Stimulated activated CD4-positive, alpha-beta T cell treated with anti-CD3 and anti-CD28 coated beads, Interleukin-15, amount 100 ng/mL, for 48 hours (primary cell): ENCODE data around the gene FBLN5.

Experiments
- DNase-seq, 2 donors: peaks; one replicate each; pipeline ENCODE4 v3.0.0-alpha.2; 2020; ENCODE audit warnings: low read depth in 2 of 2

The FBLN5 gene

DNA sequence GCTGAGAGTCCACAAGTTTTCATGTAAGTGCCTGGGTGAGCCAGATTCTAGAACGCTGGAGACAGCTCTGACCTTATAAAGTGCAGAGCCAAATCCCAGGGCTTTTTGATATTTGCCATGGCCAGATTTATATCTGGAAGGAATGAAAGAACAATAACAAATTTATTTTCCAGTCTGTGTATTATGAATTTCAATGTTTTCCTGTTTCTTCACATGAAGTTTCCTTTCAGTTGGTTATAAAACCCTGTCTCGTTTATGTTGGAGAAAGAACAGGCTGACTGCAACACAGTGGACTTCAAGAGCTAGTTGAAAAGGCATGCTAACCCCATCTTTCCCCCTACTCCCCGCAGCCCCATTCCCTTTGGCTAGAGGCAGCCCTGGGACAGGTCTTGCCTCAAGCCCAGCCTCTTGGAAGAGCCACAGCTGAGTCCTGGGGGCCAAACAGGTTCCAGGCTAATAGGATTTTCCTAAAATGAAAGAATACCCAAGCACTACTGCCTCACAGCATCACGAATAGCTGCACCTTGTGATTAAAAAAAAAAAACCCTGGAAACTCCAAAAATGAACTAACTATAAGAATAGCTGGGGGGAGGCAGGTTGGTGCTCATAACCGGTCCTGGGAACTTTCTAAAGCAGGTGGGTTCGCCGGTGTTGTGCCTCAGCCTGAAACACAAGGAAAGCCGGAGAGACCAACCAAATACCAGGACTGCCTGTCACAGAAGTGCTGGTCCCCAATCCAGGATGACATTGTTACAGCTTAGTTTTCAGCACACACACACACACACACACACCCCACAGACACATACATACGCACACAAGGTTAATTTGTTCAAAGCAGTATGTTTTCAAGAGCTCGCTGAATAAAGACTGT is 1.5 kb downstream of the FBLN5 start:
- no peak for DNase-seq

DNA sequence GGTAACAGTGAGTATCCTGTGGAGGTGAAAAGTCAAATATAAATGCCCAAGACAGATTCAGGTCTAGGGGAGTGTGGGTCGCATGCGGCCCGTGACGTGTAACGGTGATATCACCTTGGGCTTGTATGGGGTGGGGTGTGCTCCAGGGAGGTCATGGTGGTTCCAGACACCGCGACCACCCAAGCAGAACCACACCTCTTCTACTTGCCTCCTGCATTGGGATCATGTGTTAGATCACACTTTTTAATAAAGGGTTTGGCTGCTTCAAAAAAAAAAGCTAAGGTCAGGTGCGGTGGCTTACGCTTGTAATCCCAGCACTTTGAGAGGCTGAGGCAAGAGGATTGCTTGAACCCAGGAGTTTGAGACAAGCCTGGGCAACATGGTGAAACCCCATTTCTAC is 4.5 kb downstream of the FBLN5 start:
- no peak for DNase-seq

DNA sequence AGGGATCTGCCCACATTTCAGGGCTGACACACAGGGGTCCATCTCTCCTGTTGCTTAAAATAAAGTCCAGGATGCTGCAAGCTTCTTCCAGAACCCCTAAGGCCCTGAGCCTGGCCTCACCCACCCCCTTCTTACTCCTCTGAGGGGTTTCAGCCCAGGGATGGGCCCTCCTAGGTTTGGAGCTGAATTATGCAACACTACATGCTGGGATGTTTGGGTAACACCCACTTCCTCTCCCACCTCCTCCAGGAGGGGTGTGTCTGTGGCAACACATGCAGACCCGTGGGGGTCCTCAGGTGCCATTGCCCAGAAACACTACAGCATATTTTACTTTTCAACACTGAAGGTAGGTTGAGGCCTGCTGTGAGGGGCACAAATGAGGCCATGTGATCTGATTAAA is 5.4 kb downstream of the FBLN5 start:
- no peak for DNase-seq

DNA sequence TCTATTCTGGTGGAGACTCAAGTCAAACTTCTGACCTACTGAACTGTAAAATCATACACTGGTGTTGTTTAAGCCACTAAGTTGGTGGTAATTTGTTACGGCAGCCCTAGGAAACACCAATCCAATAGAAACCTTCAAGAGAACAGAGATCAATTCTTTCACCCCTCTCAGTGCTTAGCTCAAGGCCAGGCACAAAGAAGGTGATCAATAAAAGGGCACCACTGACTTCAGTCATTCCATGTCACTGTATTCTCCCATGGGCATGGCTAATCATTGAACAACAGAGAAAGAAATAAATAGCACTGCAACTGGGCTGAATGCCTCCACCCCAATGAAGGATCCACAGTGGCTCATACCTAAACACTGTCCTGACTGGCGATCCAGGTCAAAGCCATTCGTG is 7.3 kb downstream of the FBLN5 start:
- DNase-seq, result no peak

DNA sequence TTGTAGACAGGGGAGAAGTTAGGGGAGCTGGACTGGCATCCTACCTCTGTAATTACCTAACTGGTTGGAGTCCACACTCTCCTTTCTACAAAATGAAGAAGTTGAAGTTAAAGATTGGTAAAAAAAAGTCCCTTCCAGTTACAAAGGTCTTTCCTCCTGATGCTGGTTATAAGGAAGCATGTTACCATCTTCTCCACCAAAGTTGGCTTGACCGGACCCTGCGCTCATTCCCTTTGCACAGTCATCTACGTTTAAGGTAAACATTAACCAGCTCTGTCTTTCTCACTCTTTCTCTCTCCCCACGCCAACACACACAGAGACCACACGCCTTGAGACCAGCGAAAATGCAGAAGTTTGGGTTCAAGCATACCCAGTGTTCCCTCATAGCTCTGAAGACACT is 11.9 kb downstream of the FBLN5 start:
- no peak for DNase-seq

DNA sequence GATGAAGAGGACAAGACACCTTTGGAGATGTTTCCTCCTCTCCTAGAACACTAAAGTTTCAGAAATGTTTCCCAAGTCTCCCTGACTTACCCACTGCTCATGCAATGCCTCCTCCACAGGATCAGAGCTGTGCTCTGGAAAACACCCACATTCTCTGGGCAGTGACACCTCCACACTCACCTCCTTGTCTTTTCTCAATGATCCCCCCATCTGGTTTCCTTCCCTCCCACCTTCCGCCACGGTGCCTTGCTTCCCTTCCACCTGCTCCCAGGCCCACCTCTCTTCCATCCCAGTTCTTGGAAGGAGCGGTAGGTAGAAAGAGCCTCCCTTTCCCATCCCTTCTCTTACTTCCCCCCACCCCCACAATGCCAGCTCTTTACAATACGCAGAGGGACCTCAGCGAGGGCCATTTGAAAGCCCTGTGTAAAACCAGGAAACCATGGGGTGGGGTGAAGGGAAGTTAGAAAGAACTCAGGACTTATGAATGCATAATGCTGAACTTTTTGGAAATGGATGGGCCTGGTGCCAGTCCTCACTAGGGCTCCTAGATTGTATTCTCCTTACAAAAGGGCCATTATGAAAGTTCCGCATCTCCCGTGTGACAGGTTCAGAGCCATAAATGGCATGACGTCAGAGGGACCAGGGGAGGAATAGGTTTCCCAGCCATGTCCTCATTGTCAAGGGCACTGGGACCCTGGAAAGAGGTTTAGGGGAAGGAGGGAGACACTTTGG is 12.8 kb downstream of the FBLN5 start:
- DNase-seq, result no peak

DNA sequence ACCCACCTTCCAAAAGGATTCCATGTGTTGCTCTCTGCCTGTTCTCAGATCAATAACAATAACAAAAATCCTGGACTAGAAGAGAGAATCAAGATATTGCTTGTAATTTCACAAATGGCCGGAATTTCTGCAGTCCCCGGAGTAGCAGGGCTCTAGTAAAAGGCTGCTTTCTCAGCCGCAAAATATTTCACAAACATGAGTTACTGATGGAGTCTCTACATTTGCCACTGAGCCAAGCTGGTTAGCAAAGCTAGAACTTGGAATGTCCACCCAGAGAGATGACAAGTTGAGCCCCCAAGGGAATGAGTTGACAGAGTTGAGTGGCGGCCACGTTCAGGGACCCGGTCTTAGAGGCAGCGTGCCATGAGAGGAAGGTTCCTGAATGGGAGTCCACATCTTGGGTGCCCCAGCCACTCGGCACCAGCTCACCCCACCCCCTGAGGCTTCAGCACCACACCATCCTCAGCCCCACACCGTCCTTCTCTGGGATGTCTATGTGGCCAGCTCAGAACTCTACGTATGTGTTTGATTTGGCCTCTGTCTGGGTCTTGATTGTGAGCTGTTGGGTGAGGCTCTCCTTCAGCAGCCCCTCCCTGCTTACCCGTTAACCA is 15.9 kb downstream of the FBLN5 start:
- no peak for DNase-seq

DNA sequence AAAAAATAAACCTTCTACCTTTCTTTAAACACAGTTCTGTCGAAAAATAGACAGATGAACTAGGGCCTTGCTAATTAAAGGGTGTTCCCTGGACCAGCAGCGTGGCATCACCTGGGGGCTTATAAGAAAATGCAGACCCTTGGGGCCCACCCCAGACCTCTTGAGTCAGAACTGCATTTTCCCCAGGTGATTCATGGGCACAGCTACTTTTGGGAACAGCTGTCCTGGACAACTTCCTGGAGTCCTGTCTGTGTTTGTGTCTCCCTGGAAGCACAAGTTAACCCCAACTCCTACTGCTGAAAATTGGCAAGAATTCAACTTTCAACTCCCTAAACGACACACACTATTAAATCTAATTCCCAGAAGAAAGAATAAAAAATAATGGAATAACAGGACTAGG is 17.8 kb downstream of the FBLN5 start:
- DNase-seq, result no peak

DNA sequence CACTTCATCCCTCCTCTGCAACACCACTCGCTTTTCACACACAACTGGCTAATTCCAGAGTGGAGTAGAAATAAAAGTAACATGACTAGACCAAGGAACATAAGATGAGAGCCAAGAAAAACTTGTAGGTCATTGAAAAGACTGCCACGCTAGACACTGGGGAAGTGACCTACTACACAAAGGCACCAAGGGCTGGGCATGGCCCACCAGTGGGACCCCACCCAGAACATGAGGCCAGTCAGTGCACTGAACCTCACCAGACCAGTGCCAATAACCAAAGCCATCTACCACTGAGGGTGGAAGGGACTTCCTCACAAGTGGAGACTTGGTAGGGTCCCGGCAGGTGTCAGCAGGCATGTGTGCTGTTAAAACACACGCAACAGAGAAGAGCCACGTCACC is 19.7 kb downstream of the FBLN5 start:
- DNase-seq, result no peak

DNA sequence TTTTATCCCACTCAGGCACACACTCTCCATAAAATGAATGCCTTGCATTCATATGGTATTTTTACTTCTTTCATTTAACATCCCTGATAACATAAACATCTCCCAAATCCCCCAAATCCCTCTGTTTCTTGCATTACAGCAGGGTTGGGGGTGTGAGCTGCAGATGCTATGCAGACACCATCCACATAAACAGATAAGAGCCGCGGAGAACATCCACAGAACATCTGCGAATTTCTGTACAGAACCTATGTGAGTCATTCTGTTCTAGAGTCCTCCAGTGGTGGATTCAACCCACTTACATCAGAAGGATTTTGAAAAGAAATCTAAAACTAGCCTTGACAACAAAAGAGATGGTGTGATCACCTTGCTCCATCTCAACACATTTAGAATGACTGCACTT is 20.3 kb downstream of the FBLN5 start:
- DNase-seq, result no peak

DNA sequence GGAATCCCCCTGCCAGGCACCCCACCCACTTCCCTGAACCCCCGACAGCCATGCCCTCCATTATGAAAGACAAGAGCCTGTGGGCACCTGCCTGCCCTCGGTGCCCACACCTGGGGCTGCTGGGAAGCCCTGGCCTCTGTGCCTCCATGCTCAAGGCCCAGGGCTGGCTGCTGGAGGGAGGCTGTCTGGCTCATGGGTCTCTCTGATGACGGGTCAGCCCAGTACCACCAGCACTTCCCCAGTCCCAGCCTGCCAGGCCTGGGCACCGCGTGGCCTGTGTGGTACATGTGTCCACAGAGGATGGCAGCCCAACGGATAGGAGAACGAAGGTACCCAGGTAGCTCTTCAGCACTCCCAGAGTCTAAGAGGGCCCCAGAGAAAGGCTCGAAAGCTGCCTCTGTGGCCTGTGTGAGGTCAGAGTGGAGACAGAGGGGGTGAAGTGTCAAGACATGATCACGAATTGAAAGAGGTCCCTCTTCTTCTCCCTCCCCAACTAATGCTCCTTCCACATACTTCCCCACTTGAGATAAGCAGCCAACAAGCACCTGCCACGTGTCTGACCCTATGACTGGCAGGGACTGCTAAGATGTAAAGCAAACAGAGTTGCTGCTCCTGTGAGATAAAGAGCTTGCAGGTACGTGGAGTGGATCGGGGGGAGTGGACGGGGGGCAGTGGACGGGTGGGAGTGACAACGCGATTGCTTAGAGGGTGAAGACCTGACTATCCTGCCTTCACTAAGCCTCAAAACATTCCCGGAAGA is 21.2 kb downstream of the FBLN5 start:
- DNase-seq, result no peak

DNA sequence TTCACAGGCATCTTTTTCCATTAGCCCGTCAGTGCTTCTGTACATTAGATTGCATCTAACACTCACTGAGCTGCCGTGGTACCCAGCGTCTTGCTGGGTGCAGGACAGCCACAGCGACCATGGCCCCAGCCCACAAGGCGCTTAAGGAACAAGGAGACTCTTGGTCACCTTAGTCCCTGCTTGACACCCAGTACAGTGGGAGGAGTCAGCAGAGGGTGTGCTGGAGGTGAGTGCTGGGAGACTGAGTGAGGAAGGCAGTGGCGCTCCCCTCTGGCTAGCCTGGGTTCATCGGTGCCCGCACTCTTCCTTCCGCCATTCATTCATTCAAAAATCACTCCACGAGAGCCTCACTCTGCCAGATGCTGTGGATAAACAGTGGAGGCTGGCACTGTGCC is 21.8 kb downstream of the FBLN5 start:
- no peak for DNase-seq

DNA sequence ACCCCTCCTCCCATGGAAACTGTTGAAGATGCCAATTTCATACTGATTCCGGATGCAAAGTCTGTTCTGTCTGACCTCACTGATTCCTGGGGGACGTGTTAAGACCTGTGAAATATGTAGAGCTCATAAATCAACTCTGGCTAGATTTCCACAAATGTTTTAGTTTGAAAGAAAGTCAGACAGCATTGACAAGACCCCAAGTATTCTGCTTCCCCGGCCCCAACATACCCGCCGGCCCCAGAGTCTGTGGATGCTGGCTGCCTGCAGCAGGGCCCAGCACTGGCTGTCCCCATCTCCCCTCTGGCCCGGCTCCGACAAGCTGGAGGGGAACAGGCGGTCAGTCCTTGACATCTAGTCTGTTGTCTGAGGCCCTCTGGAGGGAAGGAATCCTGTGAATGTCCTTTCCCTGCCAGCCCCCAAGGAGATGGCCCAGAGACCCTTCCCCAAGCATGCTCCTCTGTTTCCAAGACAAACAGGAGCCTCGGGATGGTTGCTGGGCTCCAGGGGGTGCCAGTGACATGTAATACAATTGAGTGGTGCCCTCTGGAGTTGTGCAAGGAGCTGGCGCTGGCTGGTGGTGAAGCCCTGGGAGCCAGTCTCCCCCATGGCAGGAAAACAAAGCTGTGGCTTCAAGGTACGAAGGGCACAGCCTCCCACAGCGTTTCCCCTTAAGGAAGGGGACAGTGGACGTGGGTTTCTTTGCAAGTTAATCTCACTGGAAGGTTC is 22.3 kb downstream of the FBLN5 start:
- no peak for DNase-seq

DNA sequence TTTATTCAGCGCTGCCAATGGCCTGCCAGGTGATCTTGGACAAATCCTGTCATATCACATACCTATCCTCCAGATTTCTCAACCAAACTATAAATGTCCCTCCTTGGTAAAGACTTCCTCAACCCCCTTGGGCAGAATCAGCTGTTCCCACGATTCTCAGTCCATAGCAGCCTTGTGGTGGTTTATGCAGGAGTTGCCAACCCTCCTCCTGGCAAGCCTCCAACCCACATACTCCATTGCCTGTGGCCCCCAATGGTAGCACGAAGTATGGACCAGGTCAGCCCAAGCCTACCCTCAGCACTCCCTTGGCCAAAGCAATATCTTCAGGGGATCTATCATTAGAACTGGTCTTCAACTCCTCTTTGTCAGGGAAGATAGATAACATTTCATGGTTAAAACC is 27.0 kb downstream of the FBLN5 start:
- DNase-seq, result no peak

DNA sequence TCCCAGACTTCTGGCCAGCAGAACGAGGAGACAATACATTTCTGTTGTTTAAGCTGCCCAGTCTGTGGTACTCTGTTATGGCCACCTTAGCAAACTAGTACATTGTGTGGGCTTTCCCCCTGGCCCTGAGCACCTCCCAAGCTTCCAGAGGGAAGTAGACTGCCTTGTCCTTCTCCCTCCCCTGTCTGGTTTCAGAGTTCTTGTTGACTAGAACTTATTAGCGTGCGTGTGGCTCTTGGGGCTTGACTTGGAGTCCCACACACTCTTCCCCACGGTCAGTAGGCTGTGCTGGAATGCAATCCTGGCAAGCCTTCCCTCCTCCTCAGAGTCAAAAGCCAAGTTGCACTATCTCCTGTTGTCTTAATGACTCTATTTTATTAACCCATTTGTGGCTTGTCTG is 27.7 kb downstream of the FBLN5 start:
- no peak for DNase-seq

DNA sequence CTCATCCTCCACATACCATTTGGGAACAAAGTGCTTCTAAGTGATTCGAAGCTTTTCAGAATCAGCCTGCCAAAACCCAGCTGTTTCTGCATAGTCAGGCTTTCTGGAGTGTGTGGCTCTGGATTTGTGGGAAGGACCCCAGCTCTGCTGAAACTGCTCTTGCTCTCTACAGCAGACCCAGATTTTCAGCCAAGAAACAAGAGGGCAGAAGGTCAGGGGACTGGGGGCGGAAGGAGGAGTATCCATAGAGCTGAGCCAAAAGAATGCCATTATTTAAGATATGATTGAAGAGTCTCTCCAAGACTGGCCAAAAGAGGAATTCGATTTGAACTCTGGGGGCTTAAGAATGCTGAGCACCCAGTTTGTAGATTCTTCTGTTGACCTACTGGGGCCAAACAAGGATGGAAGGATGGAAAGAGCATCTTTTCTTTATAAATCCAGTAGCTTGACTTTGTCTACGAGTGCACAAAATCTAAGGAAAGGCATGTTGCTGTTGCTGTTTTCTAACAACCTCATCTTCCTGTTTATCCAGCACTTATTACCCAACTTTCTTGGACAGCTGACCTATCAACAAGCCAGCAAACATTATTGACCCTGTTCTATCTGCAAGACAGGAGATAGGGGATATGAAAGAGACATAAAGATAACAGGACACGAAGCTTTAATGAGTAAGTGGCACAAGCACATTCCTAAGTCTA is 29.2 kb downstream of the FBLN5 start:
- DNase-seq, result no peak

DNA sequence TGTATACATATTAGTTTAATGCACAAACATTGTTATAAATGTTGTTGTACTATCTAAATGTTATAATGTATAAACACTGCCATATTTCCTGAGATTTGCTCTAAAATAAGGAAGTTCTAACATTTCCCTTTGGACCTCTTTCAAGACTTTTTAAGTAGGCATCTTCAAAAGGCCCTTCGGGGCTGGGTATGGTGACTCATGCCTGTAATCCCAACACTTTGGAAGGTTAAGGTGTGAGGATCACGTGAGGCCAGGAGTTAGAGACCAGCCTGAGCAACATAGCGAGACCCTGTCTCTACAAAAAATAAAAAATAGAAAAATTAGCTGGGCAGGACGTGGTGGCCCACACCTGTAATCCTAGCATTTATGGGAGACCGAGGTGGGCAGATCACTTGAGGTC is 35.5 kb downstream of the FBLN5 start:
- DNase-seq, result no peak

DNA sequence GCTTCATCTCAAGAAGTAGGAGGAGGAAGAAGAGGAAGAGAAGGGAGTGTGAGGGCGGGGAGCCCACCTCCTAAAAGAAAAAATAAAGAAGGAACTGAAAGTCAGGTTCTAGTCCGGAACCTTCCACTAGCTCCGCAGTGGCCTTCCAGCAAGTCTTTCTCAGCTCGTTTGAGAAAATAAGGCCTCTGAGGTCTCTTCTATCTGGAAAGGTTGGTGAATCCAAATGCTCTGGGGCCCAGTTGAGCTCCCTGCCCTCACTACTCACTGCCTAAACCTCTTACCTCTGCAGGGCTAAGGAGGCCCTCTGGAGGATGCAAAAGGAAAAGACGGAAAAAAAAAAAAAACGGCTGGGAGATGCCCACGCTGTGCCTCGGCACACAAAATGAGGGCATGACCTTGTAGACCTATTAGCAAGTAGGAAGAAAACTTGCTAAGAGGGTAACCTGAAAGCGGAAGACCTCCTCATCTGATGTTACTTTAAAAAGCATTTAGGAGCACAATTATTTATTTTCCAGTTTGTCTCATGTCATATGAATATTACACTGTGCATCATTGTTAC is 35.9 kb downstream of the FBLN5 start:
- peak; percentile 6 to 31 for DNase-seq

DNA sequence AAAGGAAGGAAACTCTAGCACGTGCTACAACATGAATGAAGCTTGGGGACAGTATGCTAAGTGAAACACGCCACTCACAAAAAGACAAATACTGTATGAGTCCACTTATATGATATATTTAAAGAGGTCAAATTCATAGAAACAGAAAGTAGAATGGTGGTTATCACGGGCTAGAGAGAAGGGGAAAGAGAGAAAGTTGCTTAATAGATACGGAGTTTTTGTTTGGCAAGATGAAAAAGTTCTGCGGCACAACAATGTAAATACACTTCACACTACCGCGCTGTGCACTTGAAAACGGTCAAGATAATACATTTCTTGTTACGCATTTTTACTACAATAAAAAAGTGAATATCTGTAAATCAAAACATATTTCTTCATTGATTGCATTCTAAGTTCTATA is 37.3 kb downstream of the FBLN5 start:
- DNase-seq, result no peak

DNA sequence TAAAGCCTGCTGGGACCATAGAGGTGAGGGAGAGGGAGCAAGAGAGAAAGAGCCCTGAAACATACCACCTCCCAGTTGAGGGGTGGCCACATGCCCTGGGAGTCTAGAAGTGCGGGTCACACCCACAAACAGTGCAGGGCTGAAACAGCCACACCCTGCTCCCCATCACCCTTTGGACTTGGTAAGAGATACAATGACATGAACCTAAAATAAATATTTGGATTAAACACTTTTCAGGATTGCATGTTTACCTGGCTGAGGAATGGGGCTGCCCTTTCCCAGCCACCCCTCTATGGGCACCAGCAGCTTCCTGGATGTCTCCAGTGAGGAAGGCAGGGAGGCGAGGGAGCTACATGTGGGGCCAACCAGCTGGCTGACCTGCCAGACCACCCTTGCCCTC is 41.1 kb downstream of the FBLN5 start:
- no peak for DNase-seq
